ENCODE measurements around the gene CNIH2.

- no peak for TF ChIP-seq EZH2 (IDR thresholded peaks at IDR 0.05; ENCODE audit: insufficient read depth, low read length)
- TF ChIP-seq CTCF (IDR thresholded peaks at IDR 0.05; ENCODE audit: insufficient read depth, low read depth, low read length) = no peak
Measured at GRCh38 chr11:66281776-66282467, 3.9 kb downstream of the CNIH2 start.
